Central memory CD8-positive, alpha-beta T cell (primary cell): Measurements from ENCODE around the gene NUP214.
"Not testable (repeated sequence)": the region's sequence is repeated elsewhere in the genome, so short reads cannot be mapped to it uniquely, and the experiment has no call there.

Experiments
- ATAC-seq: fragments of 150-1000 bp; cut with Tn5 transposase; replicated peaks from 2 replicates; pipeline ENCODE4 v1.10.0; 2022; ENCODE audit warnings: mild to moderate bottlenecking, moderate FRiP score, moderate number of reproducible peaks; ENCODE audit not compliant: poor library complexity, severe bottlenecking; ENCODE audit errors: extremely low read depth
- DNase-seq, 2 donors: peaks; one replicate each; pipeline ENCODE4 v3.0.0; 2021; ENCODE audit warnings: low spot score in 2 of 2
- H3K27ac Mint-ChIP-seq: one replicate; pipeline ENCODE4 v1.8.0; 2022; ENCODE audit warnings: low read depth, mild to moderate bottlenecking, moderate library complexity, mixed read lengths
- H3K27me3 Mint-ChIP-seq: one replicate; pipeline ENCODE4 v1.8.0; 2022; ENCODE audit warnings: mixed read lengths
- H3K36me3 Mint-ChIP-seq: one replicate; pipeline ENCODE4 v1.8.0; 2022; ENCODE audit warnings: mild to moderate bottlenecking, moderate library complexity, mixed read lengths; ENCODE audit not compliant: insufficient read depth
- H3K4me1 Mint-ChIP-seq: one replicate; pipeline ENCODE4 v1.8.0; 2022; ENCODE audit warnings: mixed read lengths
- H3K4me3 Mint-ChIP-seq: one replicate; pipeline ENCODE4 v1.8.0; 2022; ENCODE audit warnings: mild to moderate bottlenecking, moderate library complexity, mixed read lengths
- H3K9me3 Mint-ChIP-seq: one replicate; pipeline ENCODE4 v1.8.0; 2022; ENCODE audit warnings: mixed read lengths

NUP214 gene

GRCh38 chr9:131114084-131114535 lies 11.3 kb upstream of the NUP214 start:
- H3K9me3 Mint-ChIP-seq, result no peaks in the 10 kb centered on the region
- H3K27me3 Mint-ChIP-seq, result peaks cover 38% of the 10 kb centered on the region
- H3K36me3 Mint-ChIP-seq, result no peaks in the 10 kb centered on the region
- DNase-seq (no peak), ATAC-seq (no peak)
- H3K4me3 Mint-ChIP-seq, result no peak overlapping the region
- H3K4me1 Mint-ChIP-seq, result no peaks in the 10 kb centered on the region
- H3K27ac Mint-ChIP-seq, result no peak overlapping the region

GRCh38 chr9:131115360-131115742 lies 10.0 kb upstream of the NUP214 start:
- H3K27ac Mint-ChIP-seq, H3K9me3 Mint-ChIP-seq, H3K4me3 Mint-ChIP-seq, H3K36me3 Mint-ChIP-seq, H3K4me1 Mint-ChIP-seq, DNase-seq, ATAC-seq: not testable (repeated sequence)
- peaks cover 45% of the 10 kb centered on the region for H3K27me3 Mint-ChIP-seq

DNA sequence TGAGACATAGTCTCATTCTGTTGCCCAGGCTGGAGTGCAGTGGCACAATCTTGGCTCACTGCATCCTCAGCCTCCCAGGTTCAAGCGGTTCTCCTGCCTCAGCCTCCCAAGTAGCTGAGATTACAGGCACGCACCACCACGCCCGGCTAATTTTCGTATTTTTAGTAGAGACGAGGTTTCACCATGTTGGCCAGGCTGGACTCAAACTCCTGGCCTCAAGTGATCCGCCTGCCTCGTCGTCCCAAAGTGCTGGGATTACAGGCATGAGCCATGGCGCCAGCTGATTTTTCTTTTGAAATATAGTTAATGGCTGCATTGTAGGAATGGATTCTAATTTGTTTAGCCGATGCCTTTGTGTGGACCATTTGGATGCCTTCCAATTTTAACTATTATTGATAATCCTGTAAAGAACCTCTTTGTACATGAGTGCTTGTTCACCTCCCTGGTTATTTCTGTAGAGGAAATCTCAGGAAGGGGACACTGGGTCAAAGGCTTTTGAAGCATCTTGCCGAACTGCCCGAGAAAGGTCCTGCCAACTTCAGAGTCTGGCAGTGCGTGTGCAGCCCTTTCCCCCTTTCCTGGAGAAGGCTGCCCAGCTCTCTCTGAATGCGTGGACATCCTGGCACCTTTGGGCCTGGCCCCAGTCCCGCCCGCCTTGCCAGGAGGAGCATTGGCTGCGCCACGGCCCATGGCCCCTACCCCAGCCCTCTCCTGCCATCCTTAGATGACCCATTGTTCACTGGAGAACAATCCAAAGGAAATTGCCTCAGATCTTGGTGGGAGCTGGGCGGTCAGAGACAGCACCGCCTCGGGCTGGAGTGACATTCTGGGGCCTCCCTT lies 8.9 kb upstream of the NUP214 start:
- DNase-seq (no peak), ATAC-seq (no peak)
- Mint-ChIP-seq H3K27me3 (peaks cover 49% of the 10 kb centered on the region), H3K4me1 (no peaks in the 10 kb centered on the region), H3K9me3 (no peaks in the 10 kb centered on the region), H3K27ac (no peak overlapping the region), H3K4me3 (no peak overlapping the region), H3K36me3 (no peaks in the 10 kb centered on the region)

DNA sequence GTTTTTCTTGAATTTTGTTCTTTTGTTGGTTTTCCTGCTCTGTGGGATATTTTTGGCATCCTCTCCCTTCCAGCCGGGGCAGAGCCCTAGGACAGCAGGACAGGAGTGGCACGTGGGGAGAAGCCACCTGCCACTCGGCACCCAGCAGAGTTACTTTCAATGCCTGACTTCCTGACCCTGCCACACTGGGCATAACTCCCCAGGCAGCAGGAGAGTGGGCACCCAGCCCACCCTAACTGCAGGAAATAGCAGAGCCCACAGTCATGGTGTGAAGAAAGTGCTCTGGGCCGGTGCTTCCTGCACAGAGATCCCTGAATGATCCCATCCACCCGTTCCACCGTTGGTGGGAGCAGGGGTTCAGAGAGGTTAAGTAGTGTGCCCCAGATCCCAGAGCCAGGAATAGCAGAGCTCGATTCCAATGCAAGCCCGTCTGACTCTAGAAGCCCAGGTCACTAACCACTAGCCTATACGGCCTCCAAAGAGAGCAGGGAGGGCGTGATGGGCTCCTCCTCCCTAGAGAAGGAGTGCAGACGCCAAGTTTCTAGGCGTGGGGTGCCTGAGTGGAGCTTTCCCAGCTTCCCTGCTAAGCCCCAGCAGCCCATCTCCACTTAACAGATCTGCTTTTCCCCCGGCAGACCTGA lies 8.1 kb upstream of the NUP214 start:
- H3K4me1 Mint-ChIP-seq, result no peaks in the 10 kb centered on the region
- DNase-seq (no peak), ATAC-seq (no peak)

GRCh38 chr9:131117762-131118145 lies 7.6 kb upstream of the NUP214 start:
- H3K4me3 Mint-ChIP-seq, result no peak overlapping the region
- DNase-seq (no peak), ATAC-seq (no peak)
- H3K4me1 Mint-ChIP-seq, result no peaks in the 10 kb centered on the region
- H3K27me3 Mint-ChIP-seq, result peaks cover 44% of the 10 kb centered on the region
- no peaks in the 10 kb centered on the region for H3K9me3 Mint-ChIP-seq
- no peak overlapping the region for H3K27ac Mint-ChIP-seq
- no peaks in the 10 kb centered on the region for H3K36me3 Mint-ChIP-seq

More for the DNA sequence above, 8.1 kb upstream of the NUP214 start:
- Mint-ChIP-seq H3K27ac (no peak overlapping the region), H3K4me3 (no peak overlapping the region), H3K36me3 (no peaks in the 10 kb centered on the region), H3K27me3 (peaks cover 49% of the 10 kb centered on the region), H3K9me3 (no peaks in the 10 kb centered on the region)

- ATAC-seq, result no peak
- Mint-ChIP-seq H3K4me1 (no peaks in the 10 kb centered on the region), H3K9me3 (no peaks in the 10 kb centered on the region), H3K36me3 (no peaks in the 10 kb centered on the region), H3K27ac (no peak overlapping the region), H3K27me3 (peaks cover 27% of the 10 kb centered on the region), H3K4me3 (no peak overlapping the region)
- no peak for DNase-seq
These were observed 5.8 kb upstream of the NUP214 start for GRCh38 chr9:131119600-131119999.

- H3K27ac Mint-ChIP-seq, result no peak overlapping the region
- H3K4me3 Mint-ChIP-seq, result no peak overlapping the region
- H3K4me1 Mint-ChIP-seq, result peaks cover 8% of the 10 kb centered on the region
- ATAC-seq, result no peak
- peaks cover 7% of the 10 kb centered on the region for H3K36me3 Mint-ChIP-seq
- DNase-seq, result no peak
- peaks cover 27% of the 10 kb centered on the region for H3K27me3 Mint-ChIP-seq
- H3K9me3 Mint-ChIP-seq, result no peaks in the 10 kb centered on the region
These were observed 4.7 kb upstream of the NUP214 start for GRCh38 chr9:131120620-131121228.

GRCh38 chr9:131121346-131121745 lies 4.0 kb upstream of the NUP214 start:
- Mint-ChIP-seq H3K36me3 (peaks cover 7% of the 10 kb centered on the region), H3K27me3 (peaks cover 27% of the 10 kb centered on the region), H3K9me3 (no peaks in the 10 kb centered on the region), H3K4me3 (no peak overlapping the region), H3K27ac (no peak overlapping the region), H3K4me1 (peaks cover 14% of the 10 kb centered on the region)
- DNase-seq (no peak), ATAC-seq (no peak)

DNA sequence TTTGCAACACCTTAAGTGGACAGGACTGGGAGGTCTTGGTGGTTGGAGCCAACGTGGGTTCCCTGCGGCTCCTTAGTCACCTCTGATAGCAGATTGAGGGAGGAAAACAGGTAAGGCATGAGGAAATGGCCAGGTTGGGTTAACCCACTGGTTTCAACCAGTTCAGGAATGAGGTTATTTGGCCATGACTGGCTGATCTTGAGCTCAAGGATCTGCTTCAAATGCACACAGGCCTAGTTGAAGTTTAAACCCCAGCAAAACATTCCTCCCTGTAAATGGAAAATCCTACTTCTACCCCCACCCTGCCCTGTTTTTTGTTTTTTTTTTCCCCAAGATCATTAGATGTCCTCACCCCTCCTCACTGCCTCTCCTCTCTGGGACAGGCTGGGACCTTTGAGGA lies 3.2 kb upstream of the NUP214 start:
- H3K9me3 Mint-ChIP-seq, result no peaks in the 10 kb centered on the region
- DNase-seq, result no peak
- peaks cover 7% of the 10 kb centered on the region for H3K36me3 Mint-ChIP-seq
- no peak overlapping the region for H3K27ac Mint-ChIP-seq
- H3K4me3 Mint-ChIP-seq, result no peak overlapping the region
- no peak for ATAC-seq
- H3K27me3 Mint-ChIP-seq, result peaks cover 23% of the 10 kb centered on the region
- H3K4me1 Mint-ChIP-seq, result peaks cover 14% of the 10 kb centered on the region

DNA sequence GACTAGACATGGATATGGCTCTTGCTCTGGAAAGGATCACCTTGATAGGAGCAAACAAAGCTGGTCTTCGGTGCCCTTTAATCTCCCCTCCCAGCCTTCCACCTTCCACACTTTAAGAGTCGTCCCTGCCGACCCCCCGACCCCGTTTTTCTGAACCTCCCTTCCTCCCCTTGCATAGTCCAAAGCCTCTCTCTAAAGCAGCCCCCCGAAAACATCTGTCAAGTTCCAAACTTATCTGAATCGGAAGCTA lies 423 bp upstream of the NUP214 start:
- H3K27me3 Mint-ChIP-seq, result peaks cover 8% of the 10 kb centered on the region
- H3K9me3 Mint-ChIP-seq, result no peaks in the 10 kb centered on the region
- H3K36me3 Mint-ChIP-seq, result peaks cover 26% of the 10 kb centered on the region
- DNase-seq, result no peak
- peak overlapping the region; percentile 91 for H3K4me3 Mint-ChIP-seq
- peak overlapping the region; percentile 97 for H3K27ac Mint-ChIP-seq
- ATAC-seq, result no peak
- H3K4me1 Mint-ChIP-seq, result peaks cover 14% of the 10 kb centered on the region

- DNase-seq (no peak), ATAC-seq (no peak)
- Mint-ChIP-seq H3K27me3 (no peaks in the 10 kb centered on the region), H3K4me1 (peaks cover 14% of the 10 kb centered on the region), H3K9me3 (no peaks in the 10 kb centered on the region), H3K4me3 (peak overlapping the region; percentile 91), H3K36me3 (peaks cover 35% of the 10 kb centered on the region), H3K27ac (peak overlapping the region; percentile 97)
These were observed 657 bp downstream of the NUP214 start for GRCh38 chr9:131126059-131126426.

GRCh38 chr9:131129183-131129582 lies 3.8 kb downstream of the NUP214 start:
- H3K9me3 Mint-ChIP-seq, result no peaks in the 10 kb centered on the region
- H3K4me3 Mint-ChIP-seq, result no peak overlapping the region
- ATAC-seq (no peak), DNase-seq (no peak)
- H3K36me3 Mint-ChIP-seq, result peaks cover 64% of the 10 kb centered on the region
- no peaks in the 10 kb centered on the region for H3K27me3 Mint-ChIP-seq
- H3K4me1 Mint-ChIP-seq, result peaks cover 14% of the 10 kb centered on the region
- no peak overlapping the region for H3K27ac Mint-ChIP-seq

GRCh38 chr9:131138676-131139075 lies 13.3 kb downstream of the NUP214 start:
- peaks cover 8% of the 10 kb centered on the region for H3K4me1 Mint-ChIP-seq
- no peak for ATAC-seq
- no peak for DNase-seq
- no peaks in the 10 kb centered on the region for H3K9me3 Mint-ChIP-seq
- no peaks in the 10 kb centered on the region for H3K27me3 Mint-ChIP-seq
- H3K4me3 Mint-ChIP-seq, result no peak overlapping the region
- H3K27ac Mint-ChIP-seq, result no peak overlapping the region
- H3K36me3 Mint-ChIP-seq, result peaks cover 86% of the 10 kb centered on the region
